Spleen (tissue), 11 donors: Measurements from ENCODE around the gene ATXN1. TPM values are rescaled to one million over a fixed set of nuclear protein-coding genes. Genes with fewer than 3 reads are reported as not detected.

Experiments used
- DNase-seq: peaks from one replicate; pipeline ENCODE4 v3.0.0-alpha.2; 2020
- H3K27ac ChIP-seq, 8 donors: fragments of 200-600 bp; sonication (generic) in 7 of 8; 1 replicate in 4 of 8; 2 replicates in 4 of 8; pipeline versions ENCODE4 v1.5.0 to v1.8.0; 2016 to 2021; ENCODE audit warnings: inconsistent platforms in 4 of 8, mild to moderate bottlenecking in 4 of 8, moderate library complexity in 1 of 8
- H3K27me3 ChIP-seq, 7 donors: fragments of 200-600 bp; sonication (generic) in 6 of 7; replicated peaks in 1 of 7; 1 replicate in 4 of 7; 2 replicates in 3 of 7; pipeline versions ENCODE4 v1.5.0 to v1.8.0; 2016 to 2021; ENCODE audit warnings: inconsistent platforms in 3 of 7, mild to moderate bottlenecking in 1 of 7
- H3K36me3 ChIP-seq, 6 donors: fragments of 200-600 bp; sonication (generic) in 5 of 6; 1 replicate in 4 of 6; 2 replicates in 2 of 6; pipeline versions ENCODE4 v1.5.0 to v1.8.0; 2016 to 2021; ENCODE audit warnings: inconsistent platforms in 2 of 6
- H3K4me1 ChIP-seq, 6 donors: fragments of 200-600 bp; sonication (generic) in 5 of 6; 1 replicate in 3 of 6; 2 replicates in 3 of 6; pipeline versions ENCODE4 v1.5.0 to v1.8.0; 2016 to 2021; ENCODE audit warnings: inconsistent platforms in 3 of 6
- H3K4me3 ChIP-seq, 8 donors: fragments of 200-600 bp; sonication (generic) in 7 of 8; 1 replicate in 4 of 8; 2 replicates in 4 of 8; pipeline versions ENCODE4 v1.5.0 to v1.8.0; 2016 to 2021; ENCODE audit warnings: inconsistent platforms in 4 of 8, mild to moderate bottlenecking in 4 of 8, moderate library complexity in 2 of 8
- H3K9me3 ChIP-seq, 8 donors: fragments of 200-600 bp; sonication (generic) in 7 of 8; 1 replicate in 4 of 8; 2 replicates in 4 of 8; pipeline versions ENCODE4 v1.5.0 to v1.8.0; 2016 to 2021; ENCODE audit warnings: inconsistent platforms in 4 of 8
- POLR2A ChIP-seq, 3 donors: fragments of 450-650 bp; IDR thresholded peaks; one replicate each; pipeline ENCODE4 v1.5.1; 2017; ENCODE audit warnings: antibody characterized with exemption in 3 of 3, mild to moderate bottlenecking in 1 of 3
- POLR2AphosphoS5 ChIP-seq, 3 donors: sonication (generic); formaldehyde crosslinking; IDR thresholded peaks; one replicate each; pipeline ENCODE4 v1.5.1; 2017; ENCODE audit warnings: antibody characterized with exemption in 3 of 3
- WGBS, 5 donors: extraction: QIAGEN DNeasy Blood & Tissue Kit in 3 of 5; methylation state at CpG; one replicate each; pipeline versions ENCODE4 v1.1.5 to v1.1.7; 2013 to 2018; 5-methylcytosine and 5-hydroxymethylcytosine counted together
- intact Hi-C: fragments of 100-400 bp; cut with DNase I; formaldehyde crosslinking; loops from one replicate; pipeline ENCODE4 v1.15.0; 2023; ENCODE audit warnings: low total_unique reads
- polyA plus RNA-seq, 3 donors: library from polyadenylated mRNA; stranded (reverse); fragments of 200-250 nt; gene quantifications; one replicate each; pipeline ENCODE4 v1.2.1, GENCODE V29; 2013
- total RNA-seq, 7 donors: library from RNA; depleted of rRNA in 3 of 7; stranded (reverse); fragments of >200 nt in 3 of 7; fragmentation: NEBNext Ultra II Directional in 4 of 7; extraction: Animal tissue kit (Norgen Biotek cat#: 25700) in 4 of 7; gene quantifications; one replicate each; pipeline versions ENCODE4 v1.1.0 to v1.2.1, GENCODE V29; 2016 to 2021
- TF ChIP-seq, protein P1 (sequence below), 11 experiments: fragments of 200-600 bp in 7 of 11; fragments of 450-650 bp in 4 of 11; sonication (generic) in 4 of 11; IDR thresholded peaks in 8 of 11; conservative IDR thresholded peaks in 3 of 11; 1 replicate in 7 of 11; 2 replicates in 4 of 11; pipeline versions ENCODE4 v1.4.0 to v1.8.0; 2016 to 2021; ENCODE audit warnings: antibody characterized with exemption in 11 of 11, inconsistent platforms in 4 of 11, mild to moderate bottlenecking in 1 of 11
- donor health status: healthy with polysubstance abuse.
- donor health status: DM: no; HTN: no; CAD: no; lungs with moderate emphysema.
- donor health status: DM: no; HTN: no; CAD: no.
- donor health status: Bipolar disorder and iron deficiency.
- donor health status: healthy.
- donor health status: DM: no; HTN: no; CAD: no.
- donor health status: DM: yes; HTN: yes; CAD: no.

Gene ATXN1
- total and polyA plus RNA-seq, 10 donors: 3.5 to 123 (median 73.9) TPM

DNA sequence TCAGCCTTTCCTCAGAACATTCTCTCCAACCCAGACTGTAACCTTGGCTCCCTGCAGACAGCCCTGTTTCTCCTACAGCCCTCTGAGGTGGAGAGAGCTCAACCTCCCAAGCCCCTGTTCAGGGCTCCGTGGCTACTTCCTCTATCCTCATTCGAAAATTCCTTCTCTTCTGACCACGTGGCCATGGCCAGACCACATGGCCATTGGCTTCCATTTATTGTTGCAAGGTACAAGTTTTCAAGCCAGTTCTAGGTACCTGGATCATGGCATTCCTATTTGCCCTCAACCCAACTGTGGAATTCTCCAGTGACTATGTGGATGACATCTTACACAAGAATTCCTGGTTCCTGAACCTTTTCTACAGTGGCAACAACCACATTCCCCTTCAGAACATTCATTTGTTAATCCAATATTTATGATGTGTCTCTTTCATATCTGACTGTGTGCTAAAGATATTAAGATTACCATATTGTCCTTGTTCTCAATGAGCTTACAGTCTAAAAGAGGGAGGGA lies 361.0 kb downstream of the ATXN1 start:
- H3K4me1 ChIP-seq: peaks cover 0 to 31% (median 11%) of the 10 kb centered on the region in 6 donors
- no peak overlapping the region for H3K27ac ChIP-seq
- no peak for DNase-seq
- no peak for TF ChIP-seq POLR2AphosphoS5 (IDR thresholded peaks at IDR 0.05)
- TF ChIP-seq POLR2A (IDR thresholded peaks at IDR 0.05): no peak
- TF ChIP-seq, protein P1, sequence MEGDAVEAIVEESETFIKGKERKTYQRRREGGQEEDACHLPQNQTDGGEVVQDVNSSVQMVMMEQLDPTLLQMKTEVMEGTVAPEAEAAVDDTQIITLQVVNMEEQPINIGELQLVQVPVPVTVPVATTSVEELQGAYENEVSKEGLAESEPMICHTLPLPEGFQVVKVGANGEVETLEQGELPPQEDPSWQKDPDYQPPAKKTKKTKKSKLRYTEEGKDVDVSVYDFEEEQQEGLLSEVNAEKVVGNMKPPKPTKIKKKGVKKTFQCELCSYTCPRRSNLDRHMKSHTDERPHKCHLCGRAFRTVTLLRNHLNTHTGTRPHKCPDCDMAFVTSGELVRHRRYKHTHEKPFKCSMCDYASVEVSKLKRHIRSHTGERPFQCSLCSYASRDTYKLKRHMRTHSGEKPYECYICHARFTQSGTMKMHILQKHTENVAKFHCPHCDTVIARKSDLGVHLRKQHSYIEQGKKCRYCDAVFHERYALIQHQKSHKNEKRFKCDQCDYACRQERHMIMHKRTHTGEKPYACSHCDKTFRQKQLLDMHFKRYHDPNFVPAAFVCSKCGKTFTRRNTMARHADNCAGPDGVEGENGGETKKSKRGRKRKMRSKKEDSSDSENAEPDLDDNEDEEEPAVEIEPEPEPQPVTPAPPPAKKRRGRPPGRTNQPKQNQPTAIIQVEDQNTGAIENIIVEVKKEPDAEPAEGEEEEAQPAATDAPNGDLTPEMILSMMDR (IDR thresholded peaks at IDR 0.05 in 8 of 11, conservative IDR thresholded peaks at IDR 0.05 in 3 of 11): no peak
- H3K27me3 ChIP-seq: no peaks in the 10 kb centered on the region
- no peaks in the 10 kb centered on the region for H3K36me3 ChIP-seq
- WGBS, 5 donors: 77 to 95% (median 86%) methylated on average over 3 of the region's 3 CpGs
- intact Hi-C loops: no loop called here
- no peak overlapping the region for H3K4me3 ChIP-seq
- H3K9me3 ChIP-seq: no peaks in the 10 kb centered on the region

GRCh38 chr6:16399695-16400094 lies 361.6 kb downstream of the ATXN1 start:
- DNase-seq: no peak
- intact Hi-C loops: no loop called here
- H3K9me3 ChIP-seq: no peaks in the 10 kb centered on the region
- H3K27ac ChIP-seq: peak overlapping the region in 1 of 8 donors; percentile 21
- H3K36me3 ChIP-seq: no peaks in the 10 kb centered on the region
- WGBS, 5 donors: 84 to 95% (median 91%) methylated on average over 3 to 5 of the region's 5 CpGs
- no peak overlapping the region for H3K4me3 ChIP-seq
- H3K27me3 ChIP-seq: no peaks in the 10 kb centered on the region
- TF ChIP-seq POLR2AphosphoS5 (IDR thresholded peaks at IDR 0.05): no peak
- TF ChIP-seq POLR2A (IDR thresholded peaks at IDR 0.05): no peak
- TF ChIP-seq, protein P1 (IDR thresholded peaks at IDR 0.05 in 8 of 11, conservative IDR thresholded peaks at IDR 0.05 in 3 of 11): no peak
- peaks cover 0 to 24% (median 9%) of the 10 kb centered on the region in 6 donors for H3K4me1 ChIP-seq

DNA sequence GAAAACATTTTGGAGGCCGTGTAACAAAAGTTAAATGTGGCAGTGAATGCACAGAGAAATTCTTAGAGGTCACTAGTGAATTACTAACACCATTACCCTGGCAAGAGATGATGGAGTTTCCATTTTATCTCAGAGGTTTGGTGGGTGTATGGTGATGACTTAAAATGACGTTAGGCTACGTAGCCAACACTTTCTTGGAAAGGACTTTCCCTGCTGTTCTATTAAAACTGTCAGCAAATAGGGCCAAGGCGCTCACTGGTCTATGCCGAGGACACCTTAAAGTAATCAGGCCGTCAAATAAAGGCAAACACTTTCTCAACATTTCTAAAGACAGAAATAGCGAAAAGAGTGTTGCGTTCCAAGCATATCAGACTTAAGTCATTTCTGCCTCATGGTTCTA lies 362.1 kb downstream of the ATXN1 start:
- Histone ChIP-seq H3K4me3 (no peak overlapping the region), H3K27me3 (no peaks in the 10 kb centered on the region), H3K36me3 (no peaks in the 10 kb centered on the region), H3K4me1 (peaks cover 0 to 19% (median 5%) of the 10 kb centered on the region in 6 donors), H3K9me3 (no peaks in the 10 kb centered on the region), H3K27ac (peak overlapping the region in 2 of 8 donors; percentile 14 to 21)
- intact Hi-C loops: no loop called here
- WGBS, 5 donors: 79 to 90% (median 81%) methylated on average over 8 of the region's 8 CpGs
- TF ChIP-seq, protein P1 (IDR thresholded peaks at IDR 0.05 in 8 of 11, conservative IDR thresholded peaks at IDR 0.05 in 3 of 11): no peak
- TF ChIP-seq POLR2AphosphoS5 (IDR thresholded peaks at IDR 0.05) (no peak), POLR2A (IDR thresholded peaks at IDR 0.05) (no peak)
- DNase-seq: no peak

DNA sequence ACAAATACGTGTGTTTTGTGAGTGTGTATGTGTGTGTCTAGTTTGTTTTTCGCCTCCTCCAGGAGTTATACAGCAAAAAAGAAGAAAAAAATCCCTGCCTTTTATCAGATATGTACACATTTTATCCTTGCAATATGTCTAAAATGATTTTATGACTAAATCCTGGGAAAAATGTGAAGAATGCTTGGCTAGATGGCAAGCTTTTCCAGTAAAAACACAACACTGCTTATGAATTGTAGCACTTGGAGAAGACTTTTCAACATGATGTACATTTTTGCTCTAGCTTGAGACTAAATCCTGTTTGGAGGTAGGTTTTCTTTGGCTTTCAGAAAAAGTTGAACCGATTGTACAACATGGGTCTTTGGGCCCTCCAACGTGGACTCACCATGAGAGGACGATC lies 362.7 kb downstream of the ATXN1 start:
- peaks cover 0 to 13% (median 4%) of the 10 kb centered on the region in 6 donors for H3K4me1 ChIP-seq
- H3K36me3 ChIP-seq: no peaks in the 10 kb centered on the region
- H3K4me3 ChIP-seq: no peak overlapping the region
- no peak for TF ChIP-seq POLR2AphosphoS5 (IDR thresholded peaks at IDR 0.05)
- no peak for TF ChIP-seq POLR2A (IDR thresholded peaks at IDR 0.05)
- TF ChIP-seq, protein P1 (IDR thresholded peaks at IDR 0.05 in 8 of 11, conservative IDR thresholded peaks at IDR 0.05 in 3 of 11): no peak
- intact Hi-C loops: no loop called here
- H3K9me3 ChIP-seq: no peaks in the 10 kb centered on the region
- H3K27ac ChIP-seq: peak overlapping the region in 2 of 8 donors; percentile 14 to 21
- DNase-seq: no peak
- no peaks in the 10 kb centered on the region for H3K27me3 ChIP-seq
- 88 to 94% (median 89%) methylated on average over 5 of the region's 5 CpGs for WGBS, 5 donors
